Measurements from ENCODE around the gene SLC9C1.

- no peak for TF ChIP-seq CTCF (conservative IDR thresholded peaks at IDR 0.05 in 1 of 2, IDR thresholded peaks at IDR 0.05 in 1 of 2; ENCODE audit: low read depth in 1 of 2, low read length in 2 of 2)
- TF ChIP-seq EZH2 (IDR thresholded peaks at IDR 0.05; ENCODE audit: low read length, missing control alignments), result no peak
These were observed 201.4 kb downstream of the SLC9C1 start for GRCh38 chr3:112092496-112093179.
